Ramos (cell line): Measurements from ENCODE around the gene BNIP3.
"Not testable (repeated sequence)": the region's sequence is repeated elsewhere in the genome, so short reads cannot be mapped to it uniquely, and the experiment has no call there.

Source experiments
- in situ Hi-C: fragments of 300-500 bp; cut with MboI; formaldehyde crosslinking; loops from one replicate; pipeline ENCODE4 v1.14.3; 2022; ENCODE audit warnings: low sequenced_read_pairs; ENCODE audit not compliant: unreplicated experiment

BNIP3 gene

DNA sequence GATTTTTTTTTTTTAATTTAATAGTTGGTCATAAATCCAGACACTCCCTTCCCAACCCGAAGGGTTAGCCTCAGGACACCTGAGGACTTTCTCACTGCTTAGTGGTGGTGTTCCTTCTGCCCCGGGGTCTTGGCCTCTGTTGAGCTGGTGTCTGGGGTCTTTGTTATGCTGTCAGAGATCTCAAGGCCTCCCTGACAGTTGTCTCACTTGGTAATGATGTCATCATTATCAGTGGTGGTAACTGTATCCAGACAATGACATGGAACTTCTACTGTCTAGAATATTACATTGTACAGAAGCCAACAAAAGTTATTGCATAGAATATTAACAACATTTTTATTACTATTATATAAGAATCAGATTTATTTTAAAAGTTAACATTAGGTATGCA lies 48.0 kb downstream of the BNIP3 start:
- in situ Hi-C loops, result no loop called here

DNA sequence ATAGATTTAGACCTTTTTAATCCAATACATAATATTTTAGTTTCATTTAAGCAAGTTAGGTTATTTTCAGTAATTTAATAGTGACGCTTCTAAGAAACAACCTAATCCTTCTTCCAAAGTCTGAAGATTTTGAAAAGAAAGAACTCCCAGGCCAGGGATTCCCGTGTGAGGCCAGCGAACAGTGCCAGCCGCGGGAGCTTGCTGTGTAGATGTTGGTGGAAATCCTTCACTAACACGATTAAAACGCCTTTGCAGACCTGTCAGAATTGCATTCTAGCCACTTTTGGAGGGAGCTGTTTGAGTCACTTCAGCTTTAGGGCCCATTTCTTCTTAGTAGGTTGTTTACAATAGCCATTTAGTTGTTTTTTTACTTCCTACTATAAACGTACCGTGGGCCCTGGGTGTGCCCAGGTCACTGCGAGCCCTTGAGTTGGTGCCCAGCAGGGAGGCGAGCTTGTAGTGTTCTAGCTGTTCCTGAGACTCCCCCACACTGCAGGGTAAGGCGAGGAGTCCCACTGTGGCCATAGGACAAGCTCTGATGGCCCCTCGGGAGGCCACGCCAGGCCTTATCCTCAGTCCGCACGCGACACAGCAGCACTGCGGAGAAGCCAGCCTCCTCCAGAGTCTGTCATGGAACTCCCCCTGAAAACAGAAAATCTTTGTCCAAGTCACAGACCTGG lies 48.6 kb downstream of the BNIP3 start:
- in situ Hi-C loops, result no loop called here

DNA sequence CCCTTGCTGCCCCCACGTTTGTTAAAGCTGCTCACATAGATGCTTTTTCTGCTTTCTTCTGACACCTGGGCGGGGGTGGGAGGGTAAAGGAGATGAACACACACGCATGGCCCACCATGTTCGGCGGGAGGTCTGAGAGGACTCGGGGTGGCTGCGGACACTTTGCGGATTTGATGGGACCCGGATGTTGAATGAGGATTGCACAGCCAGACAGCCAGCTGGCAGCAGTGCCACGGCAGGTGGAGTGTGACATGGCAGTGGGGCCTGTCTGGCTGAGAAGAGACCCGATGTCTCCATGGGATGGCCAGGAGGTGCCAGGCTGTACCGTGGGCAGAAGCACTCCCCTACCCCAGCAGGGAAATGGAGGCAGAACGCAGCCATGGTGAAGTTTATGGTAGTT lies 49.7 kb downstream of the BNIP3 start:
- in situ Hi-C loops, result no loop called here

DNA sequence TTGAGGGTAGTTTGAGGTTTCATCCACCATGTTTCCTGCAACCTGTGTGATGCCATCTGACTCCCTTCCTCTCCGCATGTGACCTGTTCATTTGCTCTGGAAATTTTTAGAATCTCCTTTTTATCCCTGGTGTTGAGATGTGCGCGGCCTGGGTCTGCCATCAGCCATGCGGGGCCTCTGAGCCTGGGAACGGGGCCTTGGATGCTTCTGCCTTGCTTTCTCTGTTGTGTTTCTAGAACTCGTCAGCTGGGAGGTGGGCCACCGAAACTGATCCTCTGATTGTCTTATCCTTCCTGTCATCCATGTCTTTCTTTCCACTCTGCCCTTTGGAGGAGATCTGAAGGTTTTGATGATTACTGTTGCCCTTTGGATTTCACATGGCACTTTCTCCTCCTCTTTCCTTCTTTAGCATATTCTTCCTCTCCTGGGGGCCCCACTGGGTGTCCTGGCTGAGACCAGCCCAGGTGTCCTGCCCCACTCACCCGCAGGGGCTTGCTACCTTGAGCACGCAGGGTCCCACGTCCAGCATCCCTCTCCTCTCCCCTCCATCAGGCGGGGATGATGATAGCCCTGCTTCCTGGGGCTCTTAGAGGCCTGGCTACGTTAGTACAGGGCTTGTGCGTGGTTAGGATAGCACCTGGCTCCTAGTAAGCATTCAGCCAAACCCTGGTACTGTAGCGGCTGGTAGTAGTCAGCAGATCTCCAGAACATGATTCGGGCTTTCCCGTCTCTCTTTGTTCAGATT lies 51.0 kb downstream of the BNIP3 start:
- in situ Hi-C loops, result no loop called here

DNA sequence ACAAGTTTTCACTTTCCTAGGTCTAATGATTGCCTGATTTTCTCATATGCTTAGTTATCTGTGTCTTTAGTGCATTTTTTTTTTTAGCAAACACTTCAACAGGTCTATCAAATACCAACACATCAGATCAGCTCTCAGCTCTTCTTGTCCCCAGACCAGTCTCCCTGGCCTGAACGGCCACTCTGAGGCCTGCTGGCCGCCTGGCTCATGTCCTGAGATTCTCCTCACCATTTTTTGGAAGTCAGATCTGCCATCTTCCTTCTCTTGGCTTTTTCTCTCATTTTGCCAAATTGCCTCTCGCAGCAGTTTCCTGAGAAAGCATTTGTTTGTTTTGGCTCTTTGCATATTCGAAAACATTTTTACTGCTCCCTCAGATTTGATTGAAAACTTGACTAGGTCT lies 51.6 kb downstream of the BNIP3 start:
- in situ Hi-C loops, result no loop called here

DNA sequence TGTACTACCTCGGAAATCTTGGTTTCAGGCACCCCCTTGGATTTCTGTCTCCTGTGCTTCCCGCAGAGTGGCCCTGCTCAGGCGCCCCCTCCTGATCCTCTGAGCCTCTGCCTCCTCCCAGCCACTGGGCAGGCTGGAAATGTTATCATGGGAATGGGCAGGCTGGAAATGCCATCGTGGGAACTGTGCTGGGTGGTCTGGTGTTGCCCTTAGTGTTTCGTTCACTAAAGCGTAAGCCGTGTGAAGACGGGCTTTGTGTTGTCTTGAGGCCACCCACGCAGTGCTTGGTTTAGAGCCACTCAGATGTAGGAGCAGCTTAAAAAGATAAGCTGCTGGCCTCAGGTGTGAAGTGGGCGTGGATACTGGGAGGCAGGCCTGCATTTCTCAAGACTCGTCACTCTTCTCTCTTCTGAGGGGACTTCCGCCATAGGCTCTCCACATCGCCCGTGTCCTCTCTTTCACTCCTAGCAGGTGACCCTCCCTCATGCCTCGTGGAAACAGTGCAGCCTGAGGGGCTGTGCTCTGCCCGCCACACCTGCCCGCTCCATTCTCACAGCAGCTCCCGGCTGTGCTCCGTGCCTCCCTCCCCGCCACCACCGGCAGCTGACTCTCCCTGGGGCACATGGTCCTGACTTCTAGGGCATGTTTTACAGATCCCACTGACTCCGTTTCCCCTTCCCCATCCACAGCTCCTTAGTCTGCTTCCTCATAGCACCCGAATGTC lies 52.4 kb downstream of the BNIP3 start:
- in situ Hi-C loops, result no loop called here

DNA sequence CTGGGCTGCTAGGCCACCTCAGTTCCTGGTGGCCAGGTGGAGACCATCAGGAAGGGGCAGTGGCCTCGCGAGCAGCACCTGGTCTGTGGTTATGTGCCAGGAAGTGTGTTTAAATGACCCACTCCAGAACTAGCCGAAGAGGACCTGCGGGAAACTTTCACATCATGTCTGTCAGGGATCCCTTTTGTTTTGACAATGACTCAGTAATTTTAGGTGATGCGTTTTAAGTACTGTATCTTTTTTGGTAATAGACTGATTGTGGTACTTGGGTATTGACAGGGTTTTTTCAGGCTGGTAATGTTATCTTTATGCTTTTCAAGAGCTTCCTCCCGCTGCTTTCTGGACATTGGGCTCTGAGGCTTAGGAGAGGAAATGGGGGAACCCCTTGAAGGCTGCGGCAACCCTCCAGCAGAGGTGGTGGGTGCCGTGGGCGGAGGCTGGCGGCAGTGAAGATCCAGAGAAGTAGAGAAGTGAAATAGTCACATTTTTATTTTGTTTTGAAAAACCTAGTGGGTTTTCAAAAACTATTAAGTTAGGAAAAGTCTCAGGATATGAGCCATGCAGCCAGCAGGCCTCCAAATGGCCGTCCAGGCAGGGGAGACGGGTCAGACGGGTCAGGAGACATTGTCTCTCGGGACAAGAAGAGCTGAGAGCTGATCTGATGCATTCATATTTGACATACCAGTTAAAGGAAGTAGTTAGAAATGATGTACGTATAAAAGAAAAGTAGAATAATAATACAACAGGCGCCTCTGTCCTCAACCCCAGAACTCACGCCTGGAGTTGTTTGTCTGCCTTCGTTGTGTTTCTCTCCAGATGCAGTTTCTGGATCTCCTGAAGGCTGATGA lies 53.3 kb downstream of the BNIP3 start:
- in situ Hi-C loops, result no loop called here

DNA sequence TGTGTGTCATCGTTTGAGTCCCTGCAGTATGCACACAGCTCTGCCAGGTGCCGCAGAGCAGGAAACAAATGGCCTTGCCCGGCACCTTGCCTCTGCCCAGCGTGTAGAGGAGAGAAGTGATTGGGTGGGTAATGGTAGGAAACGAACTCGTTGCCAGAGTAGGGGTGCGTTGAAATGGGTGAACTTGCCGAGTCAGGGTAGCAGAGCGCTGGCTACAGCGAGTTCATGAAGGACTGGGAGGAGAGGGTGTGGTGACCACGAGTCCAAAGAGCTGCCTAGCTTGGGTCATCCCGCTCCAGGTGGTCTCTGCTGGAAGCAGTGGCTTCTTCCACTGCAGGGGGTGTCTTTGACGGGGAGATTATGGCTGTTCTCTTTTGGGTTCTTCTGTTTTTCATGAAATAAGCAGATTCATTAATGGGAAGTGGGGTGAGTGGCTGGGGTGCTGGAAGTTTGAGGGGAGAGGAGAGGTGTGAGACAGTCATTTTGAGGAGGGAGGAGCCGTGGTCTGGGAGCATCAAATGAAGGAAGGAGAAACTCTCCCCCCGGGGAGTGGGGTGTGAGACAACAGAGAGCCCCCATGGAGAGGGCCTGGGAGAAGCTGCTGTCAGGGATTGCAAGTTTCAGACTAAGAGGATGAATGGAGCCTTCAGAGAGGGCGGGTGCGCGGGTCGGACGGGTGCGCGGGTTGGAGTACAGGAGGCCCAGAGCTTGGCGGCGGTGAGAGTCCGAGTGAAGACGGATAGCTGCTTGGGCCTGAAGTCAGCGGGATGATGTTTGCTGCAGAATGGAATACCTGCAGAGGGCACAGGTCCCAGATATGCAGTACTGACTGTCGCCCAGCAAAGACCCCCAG lies 54.8 kb downstream of the BNIP3 start:
- in situ Hi-C loops, result no loop called here

DNA sequence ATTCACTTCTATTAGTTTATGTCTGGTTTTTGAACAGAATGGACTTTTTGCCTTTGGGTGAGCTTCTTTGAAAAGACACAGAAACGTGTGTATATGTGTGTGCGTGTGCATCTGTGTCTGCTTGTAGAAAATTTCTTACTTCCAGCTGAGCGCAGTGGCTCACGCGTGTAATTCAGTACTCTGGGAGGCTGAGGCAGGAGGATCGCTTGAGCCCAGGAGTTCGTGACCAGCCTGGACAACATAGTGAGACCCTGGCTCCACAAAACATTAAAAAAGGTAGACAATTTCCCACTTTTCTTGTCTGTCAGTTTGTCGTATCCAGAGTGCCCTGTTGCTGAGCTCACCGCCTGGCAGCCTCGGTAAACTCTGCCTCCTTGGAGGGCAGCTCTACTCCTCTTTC lies 55.5 kb downstream of the BNIP3 start:
- in situ Hi-C loops, result no loop called here

DNA sequence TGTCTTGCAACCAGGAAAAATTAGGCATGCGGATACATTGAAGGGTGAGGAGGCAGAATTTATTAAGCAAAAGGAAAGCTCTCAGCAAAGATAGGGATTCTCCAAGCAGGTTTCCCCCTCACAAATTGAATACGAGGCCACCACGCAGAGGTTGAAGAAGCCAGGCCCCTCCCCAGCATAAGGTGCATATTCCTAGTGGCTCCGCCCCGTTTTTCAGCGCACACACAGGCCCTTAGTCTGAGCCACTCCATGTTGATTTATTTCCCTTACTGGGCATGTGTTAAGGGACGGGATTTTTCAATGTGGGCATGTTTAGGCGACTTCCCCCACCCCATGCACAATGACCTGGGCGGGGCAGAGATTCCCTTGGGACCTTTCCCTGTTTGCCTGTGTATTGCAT lies 56.0 kb downstream of the BNIP3 start:
- in situ Hi-C loops, result no loop called here

DNA sequence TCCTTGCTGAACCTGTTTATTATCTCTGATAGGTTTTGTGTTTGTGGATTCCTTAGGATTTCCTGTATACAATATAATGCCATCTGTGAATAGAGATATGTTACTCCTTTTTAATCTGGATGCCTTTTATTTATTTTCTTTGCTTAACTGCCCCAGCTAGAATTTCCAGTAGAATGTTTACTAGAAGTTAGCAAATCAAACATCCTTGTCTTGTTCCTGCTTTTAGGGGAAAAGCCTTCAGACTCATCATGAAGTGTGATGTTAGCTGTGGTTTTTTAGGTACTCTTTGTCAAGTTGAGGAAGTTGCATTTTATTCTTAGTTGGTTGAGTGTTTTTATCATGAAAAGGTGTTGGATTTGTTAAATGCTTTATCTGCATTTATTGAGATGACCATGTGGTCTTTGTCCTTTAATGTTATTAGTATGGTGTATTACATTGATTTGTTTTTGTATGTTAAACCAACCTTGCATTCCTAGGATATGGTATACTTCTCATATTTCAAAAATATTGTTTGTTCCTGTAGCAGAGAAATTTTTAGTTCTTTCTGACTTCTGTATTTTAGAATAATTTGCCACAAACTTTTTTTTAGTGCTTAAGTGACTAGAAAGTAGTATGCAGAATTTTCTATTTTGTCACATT lies 56.6 kb downstream of the BNIP3 start:
- in situ Hi-C loops, result no loop called here

DNA sequence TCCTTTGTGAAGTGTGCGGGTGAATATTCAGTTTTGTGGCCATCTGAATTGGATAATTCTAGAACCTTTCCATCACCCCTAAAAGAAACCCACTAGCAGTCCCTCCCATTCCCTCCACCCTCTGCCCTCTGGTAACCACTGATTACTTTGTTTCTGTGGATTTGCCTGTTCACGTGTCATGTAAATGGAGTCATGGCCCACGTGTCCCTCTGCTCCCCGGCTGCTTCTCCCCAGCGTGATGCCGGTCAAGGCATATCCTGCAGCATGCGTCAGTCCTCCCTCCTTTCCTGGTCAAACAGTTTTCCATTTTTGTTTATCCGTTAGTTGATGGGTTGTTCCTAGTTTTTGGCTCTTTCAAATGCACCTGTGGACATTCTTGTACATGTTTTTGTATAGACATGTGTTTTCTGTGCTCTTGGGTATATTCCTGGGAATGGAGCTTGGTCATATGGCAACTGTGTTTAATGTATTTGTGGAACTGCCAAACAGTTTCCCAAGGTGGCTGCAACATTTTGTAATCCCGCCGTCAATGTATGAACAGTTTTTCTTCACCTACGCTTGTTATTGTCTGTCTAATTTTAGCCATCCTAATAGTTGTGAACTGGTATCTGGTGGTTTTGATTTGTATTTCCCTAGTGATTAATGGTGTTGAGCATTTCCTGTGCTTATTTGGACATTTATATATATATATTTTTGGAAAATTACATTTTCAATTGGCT lies 58.5 kb downstream of the BNIP3 start:
- in situ Hi-C loops, result no loop called here

DNA sequence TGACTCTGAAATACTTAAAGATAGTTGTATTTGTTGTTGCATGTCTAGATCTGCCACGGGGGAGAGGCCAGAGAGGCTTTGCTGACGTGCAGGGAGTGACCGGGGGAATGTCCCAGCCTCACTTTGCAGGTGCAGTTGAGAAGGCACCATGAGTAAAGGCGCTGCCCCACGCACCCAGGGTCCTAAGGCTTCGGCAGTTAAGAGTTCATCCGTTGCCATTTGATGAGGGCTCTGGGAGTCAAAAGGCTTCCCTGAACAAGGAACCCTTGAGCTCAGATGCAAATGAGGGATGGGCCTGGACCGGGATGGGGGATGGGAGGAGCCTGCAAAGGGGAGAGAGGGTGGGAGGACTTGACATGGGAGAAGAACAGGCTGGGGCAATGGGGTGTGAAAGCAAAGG lies 60.5 kb downstream of the BNIP3 start:
- in situ Hi-C loops, result no loop called here

DNA sequence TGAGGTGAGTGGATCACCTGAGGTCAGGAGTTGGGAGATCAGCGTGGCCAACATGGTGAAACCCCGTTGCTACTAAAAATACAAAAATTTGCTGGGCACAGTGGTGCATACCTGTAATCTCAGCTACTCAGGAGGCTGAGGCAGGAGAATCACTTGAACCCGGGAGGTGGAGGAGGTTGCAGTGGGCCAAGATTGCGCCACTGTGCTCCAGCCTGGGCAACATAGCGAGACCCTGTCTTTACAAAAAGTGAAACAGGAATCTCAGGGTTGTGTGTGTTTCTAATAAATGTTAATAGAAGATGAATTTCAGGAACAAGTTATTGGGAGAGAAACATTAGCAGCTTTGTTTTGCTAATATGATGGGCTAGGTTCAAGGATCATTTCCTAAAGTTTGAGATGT lies 61.0 kb downstream of the BNIP3 start:
- in situ Hi-C loops, result no loop called here

DNA sequence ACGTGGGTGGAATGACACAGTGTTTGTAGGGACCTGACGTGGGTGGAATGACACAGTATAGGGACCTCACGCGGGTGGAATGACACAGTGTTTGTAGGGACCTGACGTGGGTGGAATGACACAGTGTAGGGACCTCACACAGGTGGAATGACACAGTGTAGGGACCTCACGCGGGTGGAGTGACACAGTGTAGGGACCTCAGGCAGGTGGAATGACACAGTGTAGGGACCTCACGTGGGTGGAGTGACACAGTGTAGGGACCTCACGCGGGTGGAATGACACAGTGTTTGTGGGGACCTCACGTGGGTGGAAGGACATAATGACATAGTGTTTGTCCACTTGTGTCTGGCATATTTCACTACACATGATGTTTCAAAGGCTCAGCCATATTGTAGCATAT lies 61.6 kb downstream of the BNIP3 start:
- in situ Hi-C loops, result no loop called here

DNA sequence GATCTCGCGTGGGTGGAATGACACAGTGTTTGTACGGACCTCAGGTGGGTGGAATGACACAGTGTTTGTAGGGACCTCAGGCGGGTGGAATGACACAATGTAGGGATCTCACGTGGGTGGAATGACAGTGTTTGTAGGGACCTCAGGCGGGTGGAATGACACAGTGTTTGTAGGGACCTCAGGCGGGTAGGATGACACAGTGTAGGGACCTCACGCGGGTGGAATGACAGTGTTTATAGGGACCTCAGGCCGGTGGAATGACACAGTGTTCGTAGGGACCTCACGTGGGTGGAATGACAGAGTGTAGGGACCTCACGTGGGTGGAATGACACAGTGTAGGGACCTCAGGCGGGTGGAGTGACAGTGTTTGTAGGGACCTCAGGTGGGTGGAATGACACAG lies 62.3 kb downstream of the BNIP3 start:
- in situ Hi-C loops, result not testable (repeated sequence)
